Cardiac muscle cell (in vitro differentiated cells and primary cell): ENCODE data around the gene EIF2B5. TPM values are rescaled to one million over a fixed set of nuclear protein-coding genes. Genes with fewer than 3 reads are reported as not detected.

Source experiments
- DNase-seq, 2 donors: peaks; one replicate each; pipeline versions ENCODE4 v3.0.0 to v3.0.0-alpha.2; 2010 to 2017; ENCODE audit warnings: low read depth in 1 of 2, low spot score in 1 of 2
- H3K27ac ChIP-seq: fragments of 200-600 bp; sonication (generic); 2 replicates; pipeline ENCODE4 v1.5.1; 2016
- H3K27me3 ChIP-seq: fragments of 200-600 bp; sonication (generic); 2 replicates; pipeline ENCODE4 v1.6.0; 2016; ENCODE audit warnings: control low read depth
- H3K36me3 ChIP-seq: fragments of 200-600 bp; sonication (generic); 2 replicates; pipeline ENCODE4 v1.5.1; 2016; ENCODE audit warnings: control low read depth
- H3K4me1 ChIP-seq: fragments of 200-600 bp; sonication (generic); 2 replicates; pipeline ENCODE4 v1.8.1; 2017; ENCODE audit warnings: low read depth, mild to moderate bottlenecking, mixed run types
- H3K4me3 ChIP-seq: fragments of 200-600 bp; sonication (generic); 2 replicates; pipeline ENCODE4 v1.5.1; 2016; ENCODE audit warnings: mild to moderate bottlenecking
- H3K9me3 ChIP-seq: fragments of 200-600 bp; sonication (generic); 2 replicates; pipeline ENCODE4 v1.5.1; 2017; ENCODE audit warnings: low read depth, mild to moderate bottlenecking, control low read depth
- CTCF ChIP-seq: IDR thresholded peaks from 2 replicates; pipeline ENCODE4 v1.5.1; 2012; ENCODE audit warnings: low read depth, mild to moderate bottlenecking, low read length
- polyA plus RNA-seq: library from polyadenylated mRNA; unstranded; fragments of >200 nt; fragmentation: Nextera tagmentation; extraction: Ambion mirVana; gene quantifications from 2 replicates; pipeline ENCODE4 v1.2.1, GENCODE V29; 2016
- total RNA-seq: library from RNA; depleted of rRNA; stranded (reverse); fragments of >200 nt; gene quantifications from 2 replicates; pipeline ENCODE4 v1.2.3, GENCODE V29; 2016

The EIF2B5 gene
- total and polyA plus RNA-seq, 2 experiments from 2014 or later = 57.5 to 82.1 TPM

GRCh38 chr3:184184546-184185230 lies 49.5 kb downstream of the EIF2B5 start:
- H3K9me3 ChIP-seq = no peaks in the 10 kb centered on the region
- no peak overlapping the region for H3K4me3 ChIP-seq
- H3K27ac ChIP-seq = peak overlapping the region; percentile 93
- TF ChIP-seq CTCF = no peak
- H3K4me1 ChIP-seq = peaks cover 12% of the 10 kb centered on the region
- H3K36me3 ChIP-seq = peaks cover 57% of the 10 kb centered on the region
- no peaks in the 10 kb centered on the region for H3K27me3 ChIP-seq
- no peak for DNase-seq

- peak overlapping the region; percentile 93 for H3K27ac ChIP-seq
- peaks cover 57% of the 10 kb centered on the region for H3K36me3 ChIP-seq
- no peaks in the 10 kb centered on the region for H3K27me3 ChIP-seq
- peak overlapping the region; percentile 74 for H3K4me3 ChIP-seq
- H3K4me1 ChIP-seq = peaks cover 12% of the 10 kb centered on the region
- no peak for TF ChIP-seq CTCF
- no peaks in the 10 kb centered on the region for H3K9me3 ChIP-seq
- DNase-seq = peak; percentile 100
Measured at GRCh38 chr3:184185461-184186183, 50.5 kb downstream of the EIF2B5 start.

GRCh38 chr3:184186184-184186901 lies 51.2 kb downstream of the EIF2B5 start, which contains the start of gene ABCF3:
ABCF3 (plus strand) TSS chr3:184186199; CDS start chr3:184186208, 9 bp downstream.
- Histone ChIP-seq H3K36me3 (peaks cover 57% of the 10 kb centered on the region), H3K4me3 (peak within 1 kb of the TSS; percentile 74), H3K4me1 (peaks cover 12% of the 10 kb centered on the region), H3K9me3 (no peaks in the 10 kb centered on the region), H3K27ac (peak within 1 kb of the TSS; percentile 93), H3K27me3 (no peaks in the 10 kb centered on the region)
- peak in 1 of 2 donors; percentile 63 for DNase-seq
- TF ChIP-seq CTCF = no peak

GRCh38 chr3:184186902-184187207 lies 51.7 kb downstream of the EIF2B5 start:
- Histone ChIP-seq H3K4me1 (peaks cover 12% of the 10 kb centered on the region), H3K36me3 (peaks cover 54% of the 10 kb centered on the region), H3K27me3 (no peaks in the 10 kb centered on the region), H3K9me3 (no peaks in the 10 kb centered on the region), H3K27ac (peak overlapping the region; percentile 86), H3K4me3 (peak overlapping the region; percentile 74)
- TF ChIP-seq CTCF = no peak
- no peak for DNase-seq

- no peaks in the 10 kb centered on the region for H3K9me3 ChIP-seq
- peaks cover 48% of the 10 kb centered on the region for H3K36me3 ChIP-seq
- DNase-seq = no peak
- no peak overlapping the region for H3K27ac ChIP-seq
- TF ChIP-seq CTCF = no peak
- H3K27me3 ChIP-seq = no peaks in the 10 kb centered on the region
- no peak overlapping the region for H3K4me3 ChIP-seq
- peaks cover 12% of the 10 kb centered on the region for H3K4me1 ChIP-seq
Measured at GRCh38 chr3:184188080-184188479, 52.9 kb downstream of the EIF2B5 start.
